Trophoblast cell (in vitro differentiated cells and primary cell): ENCODE data around the gene MFF. TPM values are rescaled to one million over a fixed set of nuclear protein-coding genes. Genes with fewer than 3 reads are reported as not detected.

Source experiments
- DNase-seq, 2 donors: peaks; one replicate each; pipeline ENCODE4 v3.0.0-alpha.2; 2016
- H2AFZ ChIP-seq: 2 replicates; pipeline ENCODE4 v1.6.1; 2013; ENCODE audit warnings: low read length, moderate library complexity, mild to moderate bottlenecking; ENCODE audit not compliant: insufficient read depth, poor library complexity
- H2AK5ac ChIP-seq: 2 replicates; pipeline ENCODE4 v1.6.1; 2013; ENCODE audit warnings: mild to moderate bottlenecking, low read length
- H2BK120ac ChIP-seq: 2 replicates; pipeline ENCODE4 v1.6.1; 2013; ENCODE audit warnings: low read length, mild to moderate bottlenecking, moderate library complexity; ENCODE audit not compliant: insufficient read depth, poor library complexity
- H2BK12ac ChIP-seq: 2 replicates; pipeline ENCODE4 v1.6.1; 2013; ENCODE audit warnings: mild to moderate bottlenecking, low read length, moderate library complexity
- H2BK5ac ChIP-seq: 2 replicates; pipeline ENCODE4 v1.6.1; 2013; ENCODE audit warnings: low read length, low read depth, moderate library complexity, mild to moderate bottlenecking; ENCODE audit not compliant: poor library complexity
- H3K14ac ChIP-seq: 2 replicates; pipeline ENCODE4 v1.6.1; 2013; ENCODE audit warnings: mild to moderate bottlenecking, low read length
- H3K18ac ChIP-seq: 2 replicates; pipeline ENCODE4 v1.6.1; 2013; ENCODE audit warnings: mild to moderate bottlenecking, low read length
- H3K23ac ChIP-seq: 2 replicates; pipeline ENCODE4 v1.6.1; 2013; ENCODE audit warnings: low read length
- H3K27ac ChIP-seq: 2 replicates; pipeline ENCODE4 v1.5.1; 2013; ENCODE audit warnings: low read depth, mild to moderate bottlenecking, inconsistent platforms, low read length, moderate library complexity
- H3K27me3 ChIP-seq: 2 replicates; pipeline ENCODE4 v1.6.1; 2013; ENCODE audit warnings: inconsistent platforms, mild to moderate bottlenecking, low read length, moderate library complexity; ENCODE audit not compliant: insufficient read depth
- H3K36me3 ChIP-seq, 2 experiments: 1 replicate in 1 of 2; 2 replicates in 1 of 2; pipeline ENCODE4 v1.6.1; 2013; ENCODE audit warnings: low read length in 2 of 2, mild to moderate bottlenecking in 2 of 2, moderate library complexity in 1 of 2; ENCODE audit not compliant: insufficient read depth in 2 of 2, control insufficient read depth in 1 of 2
- H3K4ac ChIP-seq: 2 replicates; pipeline ENCODE4 v1.6.1; 2013; ENCODE audit warnings: low read depth, mild to moderate bottlenecking, low read length, moderate library complexity
- H3K4me1 ChIP-seq, 2 experiments: 1 replicate in 1 of 2; 2 replicates in 1 of 2; pipeline ENCODE4 v1.6.1; 2013; ENCODE audit warnings: low read length in 2 of 2, mild to moderate bottlenecking in 2 of 2, moderate library complexity in 1 of 2; ENCODE audit not compliant: insufficient read depth in 2 of 2, control insufficient read depth in 1 of 2
- H3K4me2 ChIP-seq: 2 replicates; pipeline ENCODE4 v1.6.1; 2013; ENCODE audit warnings: inconsistent platforms, mild to moderate bottlenecking, low read length, moderate library complexity
- H3K4me3 ChIP-seq: 2 replicates; pipeline ENCODE4 v1.5.1; 2013; ENCODE audit warnings: mild to moderate bottlenecking, low read depth, low read length, inconsistent platforms
- H3K79me1 ChIP-seq: one replicate; pipeline ENCODE4 v1.6.1; 2013; ENCODE audit warnings: low read length
- H3K79me2 ChIP-seq: 2 replicates; pipeline ENCODE4 v1.6.1; 2013; ENCODE audit warnings: low read length, mild to moderate bottlenecking; ENCODE audit not compliant: control insufficient read depth, insufficient read depth, poor library complexity
- H3K9ac ChIP-seq: 2 replicates; pipeline ENCODE4 v1.6.1; 2013; ENCODE audit warnings: mild to moderate bottlenecking, low read length
- H3K9me3 ChIP-seq: 2 replicates; pipeline ENCODE4 v1.6.1; 2013; ENCODE audit warnings: low read depth, mild to moderate bottlenecking, control low read depth, inconsistent platforms, low read length; ENCODE audit not compliant: insufficient read depth
- H4K12ac ChIP-seq: 2 replicates; pipeline ENCODE4 v1.6.1; 2013; ENCODE audit warnings: low read depth, mild to moderate bottlenecking, low read length, moderate library complexity
- H4K8ac ChIP-seq: 2 replicates; pipeline ENCODE4 v1.6.1; 2013; ENCODE audit warnings: low read depth, mild to moderate bottlenecking, low read length, moderate library complexity
- H4K91ac ChIP-seq: one replicate; pipeline ENCODE4 v1.6.1; 2013; ENCODE audit warnings: low read depth, mild to moderate bottlenecking, low read length, moderate library complexity
- WGBS: extraction: QIAGEN DNeasy Blood & Tissue Kit; methylation state at CpG from one replicate; pipeline ENCODE4 v1.1.7; 2013; ENCODE audit warnings: missing lambda C conversion rate; ENCODE audit not compliant: insufficient read length, insufficient coverage; ENCODE audit errors: extremely low coverage; 5-methylcytosine and 5-hydroxymethylcytosine counted together
- polyA plus RNA-seq: library from polyadenylated mRNA; stranded (reverse); fragments of 200-250 nt; gene quantifications from 2 replicates; pipeline ENCODE4 v1.2.3, GENCODE V29; 2013

Gene MFF, protein sequence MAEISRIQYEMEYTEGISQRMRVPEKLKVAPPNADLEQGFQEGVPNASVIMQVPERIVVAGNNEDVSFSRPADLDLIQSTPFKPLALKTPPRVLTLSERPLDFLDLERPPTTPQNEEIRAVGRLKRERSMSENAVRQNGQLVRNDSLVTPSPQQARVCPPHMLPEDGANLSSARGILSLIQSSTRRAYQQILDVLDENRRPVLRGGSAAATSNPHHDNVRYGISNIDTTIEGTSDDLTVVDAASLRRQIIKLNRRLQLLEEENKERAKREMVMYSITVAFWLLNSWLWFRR
- 74.4 and 74.5 TPM in 2 replicates for polyA plus RNA-seq

DNA sequence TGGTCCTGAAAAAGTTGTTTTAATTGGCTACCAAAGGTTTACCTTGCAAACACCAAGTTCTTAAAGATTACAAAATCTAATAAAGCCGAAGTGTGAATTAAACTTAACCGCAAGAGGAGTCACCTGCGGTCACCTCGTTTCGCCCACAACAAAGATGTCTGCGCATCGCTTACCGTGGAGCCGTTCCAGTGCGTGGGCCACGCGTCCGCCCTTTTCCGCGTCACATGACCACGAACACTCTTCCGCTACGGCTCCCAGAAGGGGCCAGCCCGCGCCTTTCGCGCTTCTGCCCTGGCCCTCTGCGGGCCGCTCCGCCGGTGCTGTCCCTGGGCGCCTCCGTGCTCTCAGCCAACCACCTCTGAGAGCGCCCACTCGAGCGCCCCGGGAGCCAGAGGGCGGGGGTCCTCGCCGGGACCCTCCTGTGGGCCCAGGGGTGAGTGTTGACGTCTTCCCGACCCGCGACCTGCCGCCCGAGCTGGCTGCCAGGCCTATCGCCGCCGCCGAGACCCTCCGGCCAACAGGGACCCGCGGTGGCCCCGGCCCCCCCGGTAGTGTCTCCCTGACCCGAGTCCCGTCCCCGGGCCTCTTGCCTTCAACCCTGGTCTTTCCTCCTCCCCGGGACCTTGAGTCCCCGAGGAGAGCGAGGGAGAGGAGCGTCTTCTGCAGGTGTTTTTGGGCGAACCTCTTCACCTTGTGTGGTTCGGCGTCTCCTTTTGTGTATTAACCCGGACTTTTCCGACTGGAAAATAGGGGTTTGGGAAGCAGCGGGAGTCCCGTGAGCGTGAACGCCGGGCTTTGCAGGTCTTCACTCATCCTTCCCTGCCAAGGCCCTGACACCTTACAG, at the start of gene MFF:
MFF (plus strand) TSS at position 257 of the 844 bp plus-strand sequence. CDS start 5,415 bp downstream, outside the sequence.
- no peaks in the 10 kb centered on the region for H3K27me3 ChIP-seq
- peak within 1 kb of the TSS; percentile 77 for H3K27ac ChIP-seq
- H4K12ac ChIP-seq: peak within 1 kb of the TSS; percentile 92
- H3K9ac ChIP-seq: peak within 1 kb of the TSS; percentile 62
- H2BK12ac ChIP-seq: no peak within 1 kb of the TSS
- H3K4me2 ChIP-seq: peak within 1 kb of the TSS; percentile 95
- no peaks in the 10 kb centered on the region for H3K4me1 ChIP-seq
- peak within 1 kb of the TSS; percentile 91 for H3K18ac ChIP-seq
- no peak within 1 kb of the TSS for H2AK5ac ChIP-seq
- H3K36me3 ChIP-seq: no peaks in the 10 kb centered on the region
- peak within 1 kb of the TSS; percentile 86 for H3K14ac ChIP-seq
- H2BK120ac ChIP-seq: peak within 1 kb of the TSS; percentile 88
- H4K8ac ChIP-seq: peak within 1 kb of the TSS; percentile 95
- peak within 1 kb of the TSS; percentile 88 for H4K91ac ChIP-seq
- peak within 1 kb of the TSS; percentile 81 for H2BK5ac ChIP-seq
- peak within 1 kb of the TSS; percentile 61 for H3K4ac ChIP-seq
- H3K79me2 ChIP-seq: peaks cover 8% of the 10 kb centered on the region
- WGBS: no CpG with 5 or more reads among the region's 67 CpGs
- H3K4me3 ChIP-seq: peak within 1 kb of the TSS; percentile 85
- peaks cover 6% of the 10 kb centered on the region for H3K79me1 ChIP-seq
- H3K23ac ChIP-seq: no peak within 1 kb of the TSS
- peaks cover 6% of the 10 kb centered on the region for H3K9me3 ChIP-seq
- H2AFZ ChIP-seq: peak within 1 kb of the TSS; percentile 95
- DNase-seq: peak; percentile 89 to 95

DNA sequence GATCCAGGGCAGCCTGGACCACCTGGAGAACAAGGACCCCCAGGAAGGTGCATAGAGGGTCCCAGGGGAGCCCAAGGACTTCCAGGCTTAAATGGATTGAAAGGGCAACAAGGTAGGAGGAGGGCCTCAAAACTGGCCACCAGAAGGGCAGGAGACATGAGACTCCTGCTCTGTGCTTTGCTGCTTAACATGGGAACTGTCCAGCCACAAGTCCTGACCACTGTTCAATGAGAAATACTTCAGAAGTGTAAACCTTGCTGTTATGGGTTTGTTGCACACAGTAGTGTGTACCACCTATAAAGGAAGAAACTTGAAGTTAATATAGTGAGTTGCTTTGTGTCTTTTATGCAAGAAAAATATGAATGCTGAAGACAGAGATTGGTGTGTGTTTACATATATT, 44.2 kb upstream of the MFF start:
- Histone ChIP-seq H2BK120ac (no peak overlapping the region), H3K23ac (no peak overlapping the region), H3K14ac (no peak overlapping the region), H2BK12ac (no peak overlapping the region), H3K4me2 (no peak overlapping the region), H4K12ac (no peak overlapping the region), H3K4me3 (no peak overlapping the region), H3K27me3 (no peaks in the 10 kb centered on the region), H3K36me3 (no peaks in the 10 kb centered on the region), H4K8ac (no peak overlapping the region), H3K9ac (no peak overlapping the region), H3K18ac (no peak overlapping the region), H2AFZ (no peak overlapping the region), H4K91ac (no peak overlapping the region), H3K27ac (no peak overlapping the region), H3K4ac (no peak overlapping the region), H3K79me1 (no peaks in the 10 kb centered on the region), H3K79me2 (no peaks in the 10 kb centered on the region), H2AK5ac (no peak overlapping the region), H3K9me3 (no peaks in the 10 kb centered on the region), H2BK5ac (no peak overlapping the region), H3K4me1 (no peaks in the 10 kb centered on the region)
- no peak for DNase-seq

DNA sequence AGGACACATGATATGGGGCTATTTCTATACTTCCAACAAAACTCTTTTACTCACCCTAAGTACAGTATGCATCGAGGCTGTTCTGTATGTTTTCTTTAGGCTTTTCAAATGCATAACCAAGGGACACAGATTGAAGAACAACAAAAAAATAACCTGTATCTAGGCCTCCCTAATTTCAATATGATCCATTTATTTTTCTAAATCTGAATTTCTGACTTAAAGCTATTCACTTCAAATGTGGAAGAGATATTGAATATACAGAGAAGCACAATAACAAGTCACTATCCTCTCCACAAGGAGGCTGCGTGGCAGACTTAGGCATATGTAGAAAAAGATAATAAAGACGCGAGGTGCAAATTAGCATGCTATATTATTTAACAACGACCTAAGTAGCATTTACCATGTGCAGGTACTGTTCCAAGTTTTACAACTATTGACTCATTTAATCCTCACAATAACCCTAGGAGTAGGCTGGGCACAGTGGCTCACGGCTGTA, 39.3 kb upstream of the MFF start:
- H2BK12ac ChIP-seq: no peak overlapping the region
- no peak overlapping the region for H3K18ac ChIP-seq
- H3K9me3 ChIP-seq: no peaks in the 10 kb centered on the region
- H4K91ac ChIP-seq: no peak overlapping the region
- DNase-seq: no peak
- no peak overlapping the region for H3K27ac ChIP-seq
- no peak overlapping the region for H4K8ac ChIP-seq
- H2AFZ ChIP-seq: no peak overlapping the region
- WGBS: no CpG with 5 or more reads among the region's 6 CpGs
- H3K4me1 ChIP-seq: no peaks in the 10 kb centered on the region
- H3K79me1 ChIP-seq: no peaks in the 10 kb centered on the region
- H3K27me3 ChIP-seq: no peaks in the 10 kb centered on the region
- H3K4ac ChIP-seq: no peak overlapping the region
- H3K23ac ChIP-seq: no peak overlapping the region
- no peak overlapping the region for H2AK5ac ChIP-seq
- no peaks in the 10 kb centered on the region for H3K36me3 ChIP-seq
- no peak overlapping the region for H3K4me3 ChIP-seq
- H4K12ac ChIP-seq: no peak overlapping the region
- no peak overlapping the region for H3K4me2 ChIP-seq
- H3K9ac ChIP-seq: no peak overlapping the region
- no peak overlapping the region for H2BK120ac ChIP-seq
- H3K14ac ChIP-seq: no peak overlapping the region
- H2BK5ac ChIP-seq: no peak overlapping the region
- no peaks in the 10 kb centered on the region for H3K79me2 ChIP-seq

DNA sequence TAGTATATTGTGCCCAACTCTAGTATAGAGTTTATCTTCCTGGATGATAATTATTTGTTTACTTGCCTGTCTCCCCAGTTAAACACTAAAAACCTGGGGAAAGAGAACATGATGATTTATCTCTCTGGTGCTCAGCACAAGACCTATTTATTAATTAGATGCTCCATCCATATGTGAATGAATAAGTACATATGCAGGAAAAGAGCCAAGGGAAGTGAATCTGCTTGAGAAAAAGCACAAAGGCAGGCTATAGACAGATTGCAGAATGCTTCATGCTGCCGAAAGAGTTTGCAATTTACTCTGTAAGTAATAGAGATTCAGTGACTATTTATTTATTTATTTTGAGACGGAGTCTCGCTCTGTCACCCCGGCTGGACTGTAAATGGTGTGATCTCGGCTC, 37.3 kb upstream of the MFF start:
- no CpG with 5 or more reads among the region's 5 CpGs for WGBS
- no peak overlapping the region for H4K91ac ChIP-seq
- no peaks in the 10 kb centered on the region for H3K79me1 ChIP-seq
- H2AK5ac ChIP-seq: no peak overlapping the region
- no peak overlapping the region for H3K14ac ChIP-seq
- no peaks in the 10 kb centered on the region for H3K27me3 ChIP-seq
- H3K18ac ChIP-seq: no peak overlapping the region
- no peak for DNase-seq
- H3K79me2 ChIP-seq: no peaks in the 10 kb centered on the region
- no peak overlapping the region for H3K9ac ChIP-seq
- H4K8ac ChIP-seq: no peak overlapping the region
- H3K4ac ChIP-seq: no peak overlapping the region
- no peaks in the 10 kb centered on the region for H3K4me1 ChIP-seq
- no peaks in the 10 kb centered on the region for H3K36me3 ChIP-seq
- no peaks in the 10 kb centered on the region for H3K9me3 ChIP-seq
- no peak overlapping the region for H2BK5ac ChIP-seq
- no peak overlapping the region for H3K27ac ChIP-seq
- no peak overlapping the region for H2BK120ac ChIP-seq
- H2BK12ac ChIP-seq: no peak overlapping the region
- H4K12ac ChIP-seq: no peak overlapping the region
- H3K23ac ChIP-seq: no peak overlapping the region
- H2AFZ ChIP-seq: no peak overlapping the region
- H3K4me2 ChIP-seq: no peak overlapping the region
- H3K4me3 ChIP-seq: no peak overlapping the region
